ENCODE data around the gene OAS2.

OAS2 gene

GRCh38 chr12:113030875-113031525 is 52.7 kb downstream of the OAS2 start:
- peak; percentile 31 to 40 for DNase-seq

DNA sequence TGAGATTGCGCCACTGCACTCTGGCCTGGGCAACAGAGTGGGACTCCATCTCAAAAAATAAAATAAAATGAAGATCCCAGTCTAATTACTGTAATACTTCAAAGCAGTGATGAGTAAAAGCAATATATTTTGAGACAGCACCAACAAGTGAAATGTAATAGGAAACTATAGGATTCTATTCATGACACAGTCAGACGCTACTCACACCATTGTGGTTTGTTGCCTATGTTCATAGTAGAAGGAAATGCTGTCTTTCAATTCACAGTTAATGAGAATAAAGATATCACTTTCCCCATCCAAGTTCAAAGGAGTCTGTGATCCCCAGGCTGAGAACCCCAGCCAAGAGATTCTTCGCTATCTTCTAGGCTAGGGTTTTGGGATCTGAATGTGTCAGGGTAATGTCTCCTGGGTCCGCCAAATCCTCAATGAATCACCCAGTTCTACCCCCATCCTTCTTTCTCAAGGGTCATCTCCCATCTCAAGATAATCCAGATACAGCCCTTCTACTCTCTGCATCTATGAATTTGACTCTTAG is 61.7 kb downstream of the OAS2 start:
- DNase-seq, result no peak

- no peak for DNase-seq
Observed at GRCh38 chr12:113040722-113041171, 62.4 kb downstream of the OAS2 start.

DNA sequence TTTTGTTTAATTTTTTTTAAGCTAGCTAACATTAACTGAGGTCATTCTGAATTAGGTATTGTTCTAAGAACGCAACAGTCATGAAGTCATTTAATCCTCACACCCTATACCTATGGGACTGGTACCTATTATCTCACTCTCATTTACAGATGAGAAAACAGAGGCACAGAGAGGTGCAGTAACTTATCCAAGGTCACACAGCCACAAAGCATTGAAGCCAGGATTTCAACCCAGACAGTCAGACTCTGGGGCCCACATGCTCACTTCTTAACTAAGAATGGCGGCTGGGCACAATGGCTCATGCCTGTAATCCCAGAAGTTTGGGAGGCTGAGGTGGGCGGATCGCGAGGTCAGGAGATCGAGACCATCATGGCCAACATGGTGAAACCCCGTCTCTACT is 63.2 kb downstream of the OAS2 start:
- no peak for DNase-seq

- no peak for DNase-seq
Observed at GRCh38 chr12:113043240-113043639, 64.9 kb downstream of the OAS2 start.

GRCh38 chr12:113044516-113044915 is 66.2 kb downstream of the OAS2 start:
- no peak for DNase-seq

- DNase-seq, result peak; percentile 40 to 62
Observed at GRCh38 chr12:113048716-113049127, 70.4 kb downstream of the OAS2 start.

- no peak for DNase-seq
Observed at GRCh38 chr12:113049976-113050742, 71.8 kb downstream of the OAS2 start.

DNA sequence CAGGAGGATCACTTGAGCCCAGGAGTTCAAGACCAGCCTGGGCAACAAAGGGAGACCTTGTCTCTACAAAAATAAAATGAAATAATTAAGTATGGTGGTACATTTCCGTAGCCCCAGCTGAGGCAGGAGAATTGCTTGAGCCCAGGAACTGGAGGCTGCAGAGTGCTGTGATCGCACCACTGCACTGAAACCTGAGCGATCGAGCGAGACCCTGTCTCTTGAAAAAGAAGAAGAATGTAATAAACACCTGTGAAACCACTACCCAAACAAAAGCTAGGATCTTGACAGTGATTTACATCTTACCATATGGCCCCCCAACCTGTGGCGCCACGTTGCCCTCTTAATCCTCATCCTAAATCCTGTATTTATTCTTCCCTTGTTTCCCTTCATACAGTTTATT is 72.5 kb downstream of the OAS2 start:
- no peak for DNase-seq

GRCh38 chr12:113051759-113052158 is 73.4 kb downstream of the OAS2 start:
- no peak for DNase-seq

- no peak for DNase-seq
Observed at GRCh38 chr12:113052326-113052725, 74.0 kb downstream of the OAS2 start.

DNA sequence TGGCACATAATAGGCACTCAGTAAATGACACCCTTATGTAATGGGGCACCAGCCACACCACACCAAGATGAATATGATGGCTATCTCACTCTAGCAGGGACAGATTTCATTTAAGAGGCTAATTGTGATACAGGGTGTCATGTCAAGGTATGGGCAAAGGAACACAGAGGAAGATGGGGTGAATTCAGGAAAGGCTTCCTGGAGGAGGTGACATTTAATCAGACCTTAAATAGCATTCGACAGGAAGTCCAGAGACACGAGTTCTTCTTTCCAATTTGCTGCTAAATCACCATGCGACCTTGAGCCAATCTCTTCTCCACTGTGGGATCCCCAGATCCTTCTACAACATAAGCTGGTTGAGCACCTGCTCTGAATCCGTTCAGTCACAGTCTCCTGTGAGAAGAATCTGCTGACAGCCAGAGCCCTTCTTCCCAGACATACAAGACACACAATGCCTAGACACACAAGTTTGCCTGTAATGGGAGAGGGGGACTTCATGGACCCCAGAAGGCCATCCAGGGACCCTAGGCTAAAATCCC is 76.7 kb downstream of the OAS2 start:
- no peak for DNase-seq

DNA sequence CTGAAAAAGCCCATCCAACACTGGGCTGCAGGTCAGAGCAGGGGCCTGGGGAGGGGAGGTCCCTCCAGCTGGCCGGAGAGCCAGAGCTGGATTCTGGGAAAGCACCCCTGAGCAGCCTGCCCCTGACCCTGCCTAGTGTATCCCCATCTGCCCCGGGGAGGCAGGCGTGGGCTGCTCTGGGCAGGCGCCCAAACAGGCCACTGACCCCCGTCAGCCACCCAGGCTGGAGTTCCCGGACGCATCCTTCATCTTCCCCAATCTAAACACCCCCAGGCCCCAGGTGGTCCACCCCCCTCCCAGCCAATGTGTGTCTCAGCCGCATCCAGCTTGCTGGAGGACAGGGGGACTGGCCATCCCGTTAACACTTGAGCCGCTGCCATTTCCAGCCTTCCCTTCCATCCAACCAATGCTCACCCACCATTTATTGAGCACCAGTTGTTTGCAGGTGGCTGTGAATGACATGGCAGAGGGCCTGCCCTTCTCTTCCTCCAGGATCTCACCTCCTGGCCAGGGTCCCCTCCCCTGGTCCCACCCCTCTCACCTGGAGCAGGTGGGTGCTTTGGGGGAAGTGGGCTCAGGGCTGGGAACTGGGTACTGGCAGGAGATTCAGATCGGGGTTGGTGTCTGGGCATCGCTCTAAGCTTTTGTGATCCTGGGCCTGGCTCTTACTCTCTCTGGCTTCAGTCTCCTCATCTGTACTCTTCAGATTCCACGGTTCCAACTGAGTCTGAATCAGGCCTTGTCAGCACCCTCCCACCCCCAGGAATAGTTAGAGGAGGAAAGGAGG is 77.5 kb downstream of the OAS2 start:
- no peak for DNase-seq

- no peak for DNase-seq
Observed at GRCh38 chr12:113056381-113056630, 78.0 kb downstream of the OAS2 start.

- no peak for DNase-seq
Observed at GRCh38 chr12:113056631-113057488, 78.5 kb downstream of the OAS2 start, which contains the start of gene DTX1. Gene DTX1, plus strand, starts transcription at chr12:113056730. Its CDS starts 1,463 bp downstream, at chr12:113058193.

- no peak for DNase-seq
Observed at GRCh38 chr12:113057565-113058485, 79.5 kb downstream of the OAS2 start.

DNA sequence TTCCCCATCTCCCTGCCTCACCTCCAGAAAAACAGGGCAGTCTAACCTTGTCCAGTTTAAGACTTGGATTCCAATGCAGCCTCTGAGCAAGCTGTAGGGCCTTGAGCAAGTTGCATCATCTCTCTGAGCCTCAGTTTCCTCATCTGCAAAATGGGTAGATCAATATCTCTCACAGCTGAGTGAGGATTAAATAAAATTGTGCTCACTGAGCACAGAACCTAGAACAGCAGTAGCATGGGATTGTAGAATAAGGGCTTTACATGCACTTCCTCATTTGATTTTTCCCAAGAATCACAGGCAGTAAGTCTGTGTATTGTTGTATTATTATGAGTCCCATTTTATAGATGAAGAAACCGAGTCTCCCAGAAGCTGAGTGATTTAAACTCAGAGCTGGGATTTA is 80.2 kb downstream of the OAS2 start:
- no peak for DNase-seq

DNA sequence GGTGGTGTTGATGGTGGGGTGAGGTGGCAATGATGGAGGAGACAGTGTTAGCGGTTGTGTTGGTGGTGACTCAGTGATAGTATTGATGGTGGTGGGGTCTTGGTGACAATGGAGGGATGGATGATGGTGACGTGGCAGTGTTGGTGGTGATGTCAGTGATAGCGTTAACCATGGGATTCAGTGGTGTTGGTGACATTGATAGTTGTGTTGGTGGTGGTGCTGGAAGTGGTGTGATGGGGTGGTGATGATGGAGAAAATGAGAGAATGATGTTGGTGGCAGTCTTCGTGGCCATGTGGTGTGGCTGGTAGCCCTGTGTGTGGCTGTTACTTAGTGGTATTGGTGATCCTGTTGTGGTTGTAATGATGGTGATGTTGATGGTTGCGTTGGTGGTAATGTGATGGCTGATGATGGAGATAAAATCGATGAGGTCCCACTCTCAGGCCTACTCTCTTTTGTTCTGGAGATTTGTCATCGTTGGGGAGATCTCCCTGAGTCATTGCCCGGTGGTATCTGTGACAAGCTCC is 80.8 kb downstream of the OAS2 start:
- DNase-seq, result no peak

GRCh38 chr12:113060336-113060960 is 82.1 kb downstream of the OAS2 start:
- no peak for DNase-seq

DNA sequence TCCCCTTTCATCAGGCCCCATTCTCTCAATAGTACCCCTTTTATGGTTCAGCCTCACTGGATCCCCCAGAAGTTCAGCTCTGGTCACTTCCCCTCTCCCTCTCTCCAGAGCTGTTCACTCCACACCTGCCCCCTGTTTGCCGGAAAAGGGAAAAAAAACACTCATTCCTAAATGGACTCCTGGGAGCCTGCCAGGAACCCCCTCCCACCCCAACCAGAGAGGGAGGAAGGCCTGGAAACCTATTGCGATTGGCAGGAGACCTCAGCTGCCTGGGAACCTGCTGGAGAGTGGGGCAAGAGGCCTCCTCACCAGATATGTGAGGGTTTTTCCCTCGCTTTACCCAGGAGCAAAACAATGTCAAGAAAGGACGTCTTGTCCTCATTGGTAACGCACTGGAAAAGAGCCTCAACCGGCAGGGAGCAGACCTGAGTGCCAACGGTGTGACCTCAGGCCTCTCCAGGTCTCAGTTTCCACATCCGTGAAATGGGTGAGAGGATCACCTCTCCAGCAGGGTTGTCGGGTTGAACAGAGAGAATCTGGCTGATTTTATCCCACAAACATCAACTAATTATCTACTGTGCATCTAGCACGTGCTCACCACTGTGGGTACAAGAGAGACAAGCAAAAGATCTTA is 82.9 kb downstream of the OAS2 start:
- DNase-seq, result peak in 1 of 2 experiments; percentile 63
